Tibial nerve (tissue), 4 donors: ENCODE results near the gene TUBB2B.

Experiments used
- EP300 ChIP-seq, 2 donors: sonication (generic); formaldehyde crosslinking; IDR thresholded peaks; one replicate each; pipeline ENCODE4 v1.6.1; 2017; ENCODE audit warnings: antibody characterized with exemption in 2 of 2, mild to moderate bottlenecking in 1 of 2
- POLR2A ChIP-seq, 2 donors: fragments of 450-650 bp; IDR thresholded peaks; one replicate each; pipeline ENCODE4 v1.6.1; 2017; ENCODE audit warnings: antibody characterized with exemption in 2 of 2, mild to moderate bottlenecking in 2 of 2, moderate library complexity in 2 of 2
- TF ChIP-seq, protein P1 (sequence below), 5 experiments: fragments of 200-600 bp in 3 of 5; fragments of 450-650 bp in 2 of 5; sonication (generic) in 3 of 5; IDR thresholded peaks; one replicate each; pipeline ENCODE4 v1.5.1; 2016 to 2019; ENCODE audit warnings: antibody characterized with exemption in 5 of 5, mild to moderate bottlenecking in 3 of 5, moderate library complexity in 2 of 5

DNA sequence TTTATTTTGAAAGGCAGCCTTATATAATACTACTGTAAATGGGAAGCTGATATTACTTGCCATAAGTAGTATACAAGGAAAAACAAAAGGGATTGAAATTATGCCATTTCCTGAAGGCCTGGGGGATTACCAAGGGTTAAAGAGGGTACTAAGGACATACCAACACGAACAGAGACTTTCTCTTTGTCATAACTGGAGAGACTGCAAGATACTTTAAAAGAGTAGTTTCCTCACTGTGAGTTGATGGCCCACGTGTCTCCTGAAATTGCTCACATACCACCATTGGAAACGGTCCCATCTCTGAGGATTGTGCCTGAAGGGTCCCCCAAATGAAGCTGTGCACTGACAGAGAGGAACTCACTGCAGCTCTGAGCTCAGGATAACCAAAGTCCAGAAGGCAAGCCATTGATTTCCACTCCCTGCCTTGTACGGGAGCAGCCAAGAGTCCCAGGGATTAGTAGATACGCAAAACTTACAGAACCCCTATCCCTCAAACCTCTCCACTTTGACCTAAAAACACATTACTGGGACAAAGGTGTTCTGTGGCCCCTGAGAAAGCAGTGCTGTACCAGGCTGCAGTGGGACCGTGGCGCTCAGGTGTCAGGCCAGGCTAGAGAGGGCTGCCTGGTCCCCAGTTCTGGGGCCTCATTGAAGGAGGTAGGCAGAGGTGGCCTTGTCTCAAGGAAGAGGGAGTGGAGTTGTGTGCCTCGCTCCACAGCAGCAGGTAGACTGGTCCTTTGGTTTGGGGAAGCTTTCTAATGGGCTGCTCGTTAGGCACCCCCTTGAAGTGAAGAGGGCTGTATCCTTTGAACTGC lies 46.5 kb upstream of the TUBB2B start:
- TF ChIP-seq, protein P1, sequence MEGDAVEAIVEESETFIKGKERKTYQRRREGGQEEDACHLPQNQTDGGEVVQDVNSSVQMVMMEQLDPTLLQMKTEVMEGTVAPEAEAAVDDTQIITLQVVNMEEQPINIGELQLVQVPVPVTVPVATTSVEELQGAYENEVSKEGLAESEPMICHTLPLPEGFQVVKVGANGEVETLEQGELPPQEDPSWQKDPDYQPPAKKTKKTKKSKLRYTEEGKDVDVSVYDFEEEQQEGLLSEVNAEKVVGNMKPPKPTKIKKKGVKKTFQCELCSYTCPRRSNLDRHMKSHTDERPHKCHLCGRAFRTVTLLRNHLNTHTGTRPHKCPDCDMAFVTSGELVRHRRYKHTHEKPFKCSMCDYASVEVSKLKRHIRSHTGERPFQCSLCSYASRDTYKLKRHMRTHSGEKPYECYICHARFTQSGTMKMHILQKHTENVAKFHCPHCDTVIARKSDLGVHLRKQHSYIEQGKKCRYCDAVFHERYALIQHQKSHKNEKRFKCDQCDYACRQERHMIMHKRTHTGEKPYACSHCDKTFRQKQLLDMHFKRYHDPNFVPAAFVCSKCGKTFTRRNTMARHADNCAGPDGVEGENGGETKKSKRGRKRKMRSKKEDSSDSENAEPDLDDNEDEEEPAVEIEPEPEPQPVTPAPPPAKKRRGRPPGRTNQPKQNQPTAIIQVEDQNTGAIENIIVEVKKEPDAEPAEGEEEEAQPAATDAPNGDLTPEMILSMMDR (IDR thresholded peaks at IDR 0.05), result no peak
- no peak for TF ChIP-seq POLR2A (IDR thresholded peaks at IDR 0.05)
- no peak for TF ChIP-seq EP300 (IDR thresholded peaks at IDR 0.05)
